NCI-H748 treated with DMSO at 0.1 percent for 48 hours (cell line): ENCODE data around the gene CACNA1I.

Experiments used
- DNase-seq: peaks from one replicate; lab custom pipeline; 2025; lab: John Stamatoyannopoulos, UW

Gene CACNA1I

GRCh38 chr22:39625569-39626537 is 55.3 kb downstream of the CACNA1I start:
- DNase-seq = no peak

- DNase-seq = no peak
Measured at GRCh38 chr22:39627208-39627607, 56.7 kb downstream of the CACNA1I start.

- DNase-seq = no peak
Measured at GRCh38 chr22:39627865-39628562, 57.5 kb downstream of the CACNA1I start.

GRCh38 chr22:39628563-39629080 is 58.1 kb downstream of the CACNA1I start:
- DNase-seq = no peak

GRCh38 chr22:39629851-39630250 is 59.3 kb downstream of the CACNA1I start:
- no peak for DNase-seq

- no peak for DNase-seq
Measured at GRCh38 chr22:39630721-39631120, 60.2 kb downstream of the CACNA1I start.

GRCh38 chr22:39631381-39632286 is 61.1 kb downstream of the CACNA1I start:
- DNase-seq = no peak

GRCh38 chr22:39634530-39635405 is 64.2 kb downstream of the CACNA1I start:
- no peak for DNase-seq

- DNase-seq = no peak
Measured at GRCh38 chr22:39635719-39636118, 65.2 kb downstream of the CACNA1I start.

GRCh38 chr22:39638958-39639357 is 68.4 kb downstream of the CACNA1I start:
- DNase-seq = no peak

- DNase-seq = no peak
Measured at GRCh38 chr22:39641660-39642310, 71.2 kb downstream of the CACNA1I start.

GRCh38 chr22:39643311-39644083 is 72.9 kb downstream of the CACNA1I start:
- DNase-seq = no peak

- DNase-seq = no peak
Measured at GRCh38 chr22:39645532-39645931, 75.0 kb downstream of the CACNA1I start.

- DNase-seq = no peak
Measured at GRCh38 chr22:39646398-39647063, 76.0 kb downstream of the CACNA1I start.

- no peak for DNase-seq
Measured at GRCh38 chr22:39647836-39648629, 77.5 kb downstream of the CACNA1I start.

GRCh38 chr22:39648630-39648950 is 78.0 kb downstream of the CACNA1I start:
- DNase-seq = no peak

GRCh38 chr22:39649500-39650089 is 79.0 kb downstream of the CACNA1I start:
- DNase-seq = no peak
